H9 (cell line): ENCODE results near the gene ADH7. TPM values are rescaled to one million over a fixed set of nuclear protein-coding genes. Genes with fewer than 3 reads are reported as not detected.
A peak's percentile ranks its signal among the peaks of the same experiment; 100 is the strongest.
"Not testable (repeated sequence)": the region's sequence is repeated elsewhere in the genome, so short reads cannot be mapped to it uniquely, and the experiment has no call there.

Experiments used
- DNase-seq: peaks from one replicate; pipeline ENCODE4 v3.0.0-alpha.2; 2017
- H2AFZ ChIP-seq: one replicate; pipeline ENCODE4 v1.6.1; 2013; ENCODE audit warnings: mild to moderate bottlenecking, low read length, control low read depth, moderate library complexity
- H2AK5ac ChIP-seq: 2 replicates; pipeline ENCODE4 v1.6.1; 2013; ENCODE audit warnings: low read length, control low read depth, mixed read lengths; ENCODE audit not compliant: insufficient read length
- H2BK120ac ChIP-seq: one replicate; pipeline ENCODE4 v1.6.1; 2013; ENCODE audit warnings: low read depth, mild to moderate bottlenecking, low read length, control low read depth, inconsistent platforms; ENCODE audit not compliant: poor library complexity, severe bottlenecking
- H2BK12ac ChIP-seq: 2 replicates; pipeline ENCODE4 v1.6.1; 2013; ENCODE audit warnings: low read length, control low read depth, mixed read lengths, low read depth; ENCODE audit not compliant: insufficient read length
- H2BK15ac ChIP-seq: 2 replicates; pipeline ENCODE4 v1.6.1; 2013; ENCODE audit warnings: low read depth, low read length, control low read depth
- H2BK20ac ChIP-seq: one replicate; pipeline ENCODE4 v1.6.1; 2013; ENCODE audit warnings: low read depth, mild to moderate bottlenecking, low read length, control low read depth, inconsistent platforms; ENCODE audit not compliant: poor library complexity, severe bottlenecking
- H2BK5ac ChIP-seq: 2 replicates; pipeline ENCODE4 v1.6.1; 2013; ENCODE audit warnings: low read length, control low read depth, mixed read lengths; ENCODE audit not compliant: insufficient read length
- H3K14ac ChIP-seq: 2 replicates; pipeline ENCODE4 v1.6.1; 2013; ENCODE audit warnings: low read length, control low read depth; ENCODE audit not compliant: insufficient read depth
- H3K18ac ChIP-seq: 2 replicates; pipeline ENCODE4 v1.6.1; 2013; ENCODE audit warnings: low read depth, mild to moderate bottlenecking, mixed read lengths, low read length, control low read depth; ENCODE audit not compliant: insufficient read length
- H3K23ac ChIP-seq: 2 replicates; pipeline ENCODE4 v1.6.1; 2013; ENCODE audit warnings: low read length, control low read depth, mixed read lengths, low read depth; ENCODE audit not compliant: insufficient read length
- H3K23me2 ChIP-seq: 2 replicates; pipeline ENCODE4 v1.6.1; 2013; ENCODE audit warnings: low read depth, mild to moderate bottlenecking, mixed read lengths, low read length, control low read depth; ENCODE audit not compliant: insufficient read length, poor library complexity, severe bottlenecking
- H3K27ac ChIP-seq: 2 replicates; pipeline ENCODE4 v1.5.1; 2013; ENCODE audit warnings: low read length, control low read depth, mixed read lengths, low read depth; ENCODE audit not compliant: insufficient read length
- H3K27me3 ChIP-seq: 2 replicates; pipeline ENCODE4 v1.6.1; 2013; ENCODE audit warnings: low read length, control low read depth, inconsistent platforms; ENCODE audit not compliant: insufficient read depth
- H3K4ac ChIP-seq: 2 replicates; pipeline ENCODE4 v1.6.1; 2013; ENCODE audit warnings: low read depth, mild to moderate bottlenecking, control low read depth, inconsistent platforms, low read length, moderate library complexity
- H3K4me1 ChIP-seq: 2 replicates; pipeline ENCODE4 v1.6.1; 2013; ENCODE audit warnings: low read length, control low read depth, inconsistent platforms; ENCODE audit not compliant: insufficient read depth
- H3K4me2 ChIP-seq: 2 replicates; pipeline ENCODE4 v1.6.1; 2013; ENCODE audit warnings: low read length, control low read depth, mixed read lengths; ENCODE audit not compliant: insufficient read length, insufficient read depth
- H3K56ac ChIP-seq: 2 replicates; pipeline ENCODE4 v1.6.1; 2013; ENCODE audit warnings: low read depth, mild to moderate bottlenecking, mixed read lengths, low read length, control low read depth; ENCODE audit not compliant: insufficient read length
- H3K79me1 ChIP-seq: 2 replicates; pipeline ENCODE4 v1.6.1; 2013; ENCODE audit warnings: low read depth, mild to moderate bottlenecking, moderate library complexity, low read length, control low read depth, inconsistent platforms; ENCODE audit not compliant: insufficient read depth, poor library complexity, severe bottlenecking
- H3K79me2 ChIP-seq: 2 replicates; pipeline ENCODE4 v1.6.1; 2013; ENCODE audit warnings: low read length, control low read depth, inconsistent platforms; ENCODE audit not compliant: insufficient read depth
- H3K9ac ChIP-seq: 2 replicates; pipeline ENCODE4 v1.6.1; 2013; ENCODE audit warnings: low read length, control low read depth, mixed read lengths; ENCODE audit not compliant: insufficient read length; ENCODE audit errors: extremely low read depth
- H3K9me3 ChIP-seq: one replicate; pipeline ENCODE4 v1.6.1; 2013; ENCODE audit warnings: low read depth, low read length, inconsistent platforms; ENCODE audit not compliant: control insufficient read depth
- H3T11ph ChIP-seq: one replicate; pipeline ENCODE4 v1.6.1; 2013; ENCODE audit warnings: mild to moderate bottlenecking, low read length, control low read depth, inconsistent platforms
- H4K20me1 ChIP-seq: one replicate; pipeline ENCODE4 v1.6.1; 2013; ENCODE audit not compliant: control insufficient read depth, insufficient read length, insufficient read depth
- H4K5ac ChIP-seq: 2 replicates; pipeline ENCODE4 v1.6.1; 2013; ENCODE audit warnings: low read depth, mild to moderate bottlenecking, mixed read lengths, low read length, control low read depth; ENCODE audit not compliant: insufficient read length
- H4K8ac ChIP-seq: replicated peaks from 2 replicates; pipeline ENCODE4 v1.6.1; 2013; ENCODE audit warnings: low read length, control low read depth, mixed read lengths, low read depth; ENCODE audit not compliant: insufficient read length
- H4K91ac ChIP-seq: 2 replicates; pipeline ENCODE4 v1.6.1; 2013; ENCODE audit warnings: low read depth, mild to moderate bottlenecking, moderate library complexity, mixed read lengths, low read length, control low read depth; ENCODE audit not compliant: insufficient read length
- H3K27ac Mint-ChIP-seq, 3 experiments: 2 replicates in 2 of 3; 3 replicates in 1 of 3; pipeline ENCODE4 v1.8.0; 2020 to 2021; ENCODE audit warnings: mixed read lengths in 3 of 3, mild to moderate bottlenecking in 1 of 3, moderate library complexity in 1 of 3
- H3K27me3 Mint-ChIP-seq: 2 replicates; pipeline ENCODE4 v1.8.0; 2021; ENCODE audit warnings: low read depth, mild to moderate bottlenecking, moderate library complexity, mixed read lengths
- H3K36me3 Mint-ChIP-seq, 3 experiments: 2 replicates in 2 of 3; 3 replicates in 1 of 3; pipeline ENCODE4 v1.8.0; 2020 to 2021; ENCODE audit warnings: low read depth in 3 of 3, mixed read lengths in 3 of 3; ENCODE audit not compliant: insufficient read depth in 1 of 3
- H3K4me1 Mint-ChIP-seq, 2 experiments: 2 replicates each; pipeline ENCODE4 v1.8.0; 2020; ENCODE audit warnings: mixed read lengths in 2 of 2
- H3K4me3 Mint-ChIP-seq, 2 experiments: 2 replicates in 1 of 2; 3 replicates in 1 of 2; pipeline ENCODE4 v1.8.0; 2020 to 2021; ENCODE audit warnings: mild to moderate bottlenecking in 2 of 2, mixed read lengths in 2 of 2, moderate library complexity in 1 of 2
- H3K9me3 Mint-ChIP-seq, 2 experiments: 2 replicates in 1 of 2; 3 replicates in 1 of 2; pipeline ENCODE4 v1.8.0; 2020; ENCODE audit warnings: mild to moderate bottlenecking in 2 of 2, mixed read lengths in 2 of 2, moderate library complexity in 1 of 2
- whole genome bisulfite sequencing: extraction: QIAGEN DNeasy Blood & Tissue Kit; methylation state at CpG from one replicate; pipeline ENCODE4 v1.1.7; 2013; ENCODE audit warnings: missing lambda C conversion rate, low lambda C conversion rate, mixed read lengths; ENCODE audit not compliant: insufficient read length; ENCODE audit errors: extremely low coverage; 5-methylcytosine and 5-hydroxymethylcytosine counted together
- total RNA-seq: library from RNA; stranded (reverse); gene quantifications from 2 replicates; pipeline ENCODE4 v1.2.1, GENCODE V29; 2021

Gene ADH7
- total RNA-seq, 1 experiment from 2014 or later, result not detected

DNA sequence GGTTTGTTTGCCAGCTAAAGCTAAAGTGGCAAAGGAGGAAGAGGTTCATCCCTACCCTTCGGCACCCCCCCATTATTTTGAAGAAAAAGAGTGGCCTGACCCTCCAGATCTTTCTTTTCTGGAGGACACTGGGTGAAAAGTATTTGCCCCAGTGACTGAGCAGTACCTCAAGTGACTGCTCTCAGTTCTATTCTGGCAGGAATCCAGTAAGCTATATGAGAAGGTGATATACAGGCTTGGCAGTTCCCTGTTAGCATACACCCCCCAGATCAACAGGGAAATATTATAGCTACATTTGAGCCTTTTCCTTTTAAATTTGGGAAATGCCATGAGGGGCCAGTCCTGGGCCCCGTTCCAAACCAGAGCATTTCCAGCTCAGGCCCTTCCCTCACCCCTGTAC, 67.3 kb downstream of the ADH7 start:
- H3K18ac ChIP-seq, H3K27ac Mint-ChIP-seq, H3K23me2 ChIP-seq, H2AK5ac ChIP-seq, H3K27me3 Mint-ChIP-seq, H3K4me3 Mint-ChIP-seq, H3K4ac ChIP-seq, H3K4me1 Mint-ChIP-seq, DNase-seq, H3K79me2 ChIP-seq, H2BK15ac ChIP-seq, H2BK5ac ChIP-seq, H2AFZ ChIP-seq, H3K27ac ChIP-seq, H3K79me1 ChIP-seq, H3K27me3 ChIP-seq, H4K91ac ChIP-seq, H2BK12ac ChIP-seq, H4K5ac ChIP-seq, H4K20me1 ChIP-seq, H3K4me1 ChIP-seq, H3K9me3 ChIP-seq, H3K4me2 ChIP-seq, H4K8ac ChIP-seq, H2BK20ac ChIP-seq, H3K23ac ChIP-seq, H3K36me3 Mint-ChIP-seq, H3K56ac ChIP-seq, H3K14ac ChIP-seq, H3T11ph ChIP-seq, H3K9ac ChIP-seq: not testable (repeated sequence)
- H3K9me3 Mint-ChIP-seq, result peaks cover 9 to 18% of the 10 kb centered on the region in 2 experiments; a peak in 4 of 5 replicates
- no CpG with 5 or more reads among the region's 2 CpGs for WGBS
- peak overlapping the region; percentile 28 for H2BK120ac ChIP-seq
